ENCODE measurements around the gene CD48. TPM values are rescaled to one million over a fixed set of nuclear protein-coding genes. Genes with fewer than 3 reads are reported as not detected.

The CD48 gene
- polyA plus RNA-seq, 1 of the 3 experiments (the other 2 are of a cell fraction), result not detected

DNA sequence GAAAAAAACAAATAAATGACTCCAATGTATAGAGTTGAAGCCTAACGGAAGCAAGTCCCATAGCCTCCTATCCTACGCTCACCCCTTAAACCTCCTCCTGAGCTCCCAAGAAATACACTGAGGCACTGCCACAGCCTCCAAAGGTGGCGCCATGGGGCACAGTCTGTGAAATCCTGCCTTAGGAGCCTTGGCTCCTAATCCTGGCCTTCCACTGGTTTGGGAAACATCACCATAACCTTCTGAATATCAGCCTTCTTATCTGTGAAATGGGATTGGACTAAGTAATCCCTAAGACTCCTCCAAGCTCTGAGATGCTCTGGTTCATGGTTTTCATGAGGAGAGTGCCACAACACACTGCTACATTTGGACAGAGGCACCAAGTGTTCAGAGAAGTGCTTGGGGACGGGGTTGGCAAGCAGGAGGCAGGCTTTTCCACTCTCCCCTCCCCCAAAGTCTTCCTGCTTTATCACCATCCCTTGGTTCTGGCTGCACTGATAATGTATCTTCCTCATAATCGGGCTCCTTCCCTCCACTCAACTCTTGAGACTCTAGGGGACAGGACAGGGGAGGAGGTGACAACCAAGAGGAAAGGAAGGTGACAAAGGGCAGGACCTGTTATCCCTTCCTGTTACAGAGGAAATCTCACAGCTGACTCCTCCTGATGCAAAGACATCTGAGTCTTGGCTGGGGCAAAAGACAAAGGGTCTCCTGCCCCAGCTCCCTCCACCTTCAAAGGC lies 30.2 kb upstream of the CD48 start:
- no peaks in the 10 kb centered on the region for H3K4me1 ChIP-seq (ENCODE audit: control insufficient read depth in 1 of 2, insufficient read depth in 2 of 2, low read depth in 1 of 2, low read length in 1 of 2)
- POLR2A ChIA-PET, result no interaction called here
- H3K4me3 ChIP-seq (ENCODE audit: low read depth in 2 of 2, low read length in 1 of 2), result no peak overlapping the region
- WGBS (ENCODE audit: low lambda C conversion rate), result 14% methylated on average over 5 of the region's 5 CpGs
- H4K20me1 ChIP-seq (ENCODE audit: insufficient read depth), result no peaks in the 10 kb centered on the region
- H3K27me3 ChIP-seq (ENCODE audit: insufficient read depth), result peaks cover 6% of the 10 kb centered on the region; the same call in 1 of the 2 replicates
- no peaks in the 10 kb centered on the region for H3K36me3 ChIP-seq (replicated peaks in 1 of 2; ENCODE audit: control insufficient read depth in 1 of 2, insufficient read depth in 2 of 2, low read length in 1 of 2)
- H3F3A ChIP-seq (replicated peaks; ENCODE audit: insufficient read depth), result no peaks in the 10 kb centered on the region
- H3K4me2 ChIP-seq, result no peak overlapping the region
- H3K9ac ChIP-seq, result no peak overlapping the region
- H3K27ac ChIP-seq (ENCODE audit: low read depth in 2 of 2, low read length in 1 of 2), result no peak overlapping the region
- CTCF ChIA-PET, result no interaction called here
- H3K79me2 ChIP-seq (ENCODE audit: insufficient read depth), result no peaks in the 10 kb centered on the region
- TF ChIP-seq TAF1 (IDR thresholded peaks at IDR 0.05; ENCODE audit: borderline replicate concordance, low read depth, low read length), result no peak
- no peaks in the 10 kb centered on the region for H3K9me3 ChIP-seq
- no peak for DNase-seq
- no peak overlapping the region for H2AFZ ChIP-seq (ENCODE audit: low read depth)
- no peaks in the 10 kb centered on the region for H3K9me2 ChIP-seq

- WGBS (ENCODE audit: low lambda C conversion rate), result 17% methylated on average over 4 of the region's 4 CpGs
- Histone ChIP-seq H3K9ac (no peak overlapping the region), H3K4me2 (no peak overlapping the region), H3K4me1 (ENCODE audit: control insufficient read depth in 1 of 2, insufficient read depth in 2 of 2, low read depth in 1 of 2, low read length in 1 of 2) (no peaks in the 10 kb centered on the region), H3K79me2 (ENCODE audit: insufficient read depth) (no peaks in the 10 kb centered on the region), H3F3A (replicated peaks; ENCODE audit: insufficient read depth) (no peaks in the 10 kb centered on the region), H3K4me3 (ENCODE audit: low read depth in 2 of 2, low read length in 1 of 2) (no peak overlapping the region), H3K27ac (ENCODE audit: low read depth in 2 of 2, low read length in 1 of 2) (no peak overlapping the region), H3K9me3 (no peaks in the 10 kb centered on the region), H3K9me2 (no peaks in the 10 kb centered on the region), H3K27me3 (ENCODE audit: insufficient read depth) (peaks cover 6% of the 10 kb centered on the region; the same call in 1 of the 2 replicates), H3K36me3 (replicated peaks in 1 of 2; ENCODE audit: control insufficient read depth in 1 of 2, insufficient read depth in 2 of 2, low read length in 1 of 2) (no peaks in the 10 kb centered on the region), H2AFZ (ENCODE audit: low read depth) (no peak overlapping the region), H4K20me1 (ENCODE audit: insufficient read depth) (no peaks in the 10 kb centered on the region)
- ChIA-PET CTCF (no interaction called here), POLR2A (no interaction called here)
- TF ChIP-seq FOSL2 (IDR thresholded peaks at IDR 0.05; ENCODE audit: borderline replicate concordance, low read depth) (no peak), YY1 (IDR thresholded peaks at IDR 0.05; ENCODE audit: low read depth) (no peak), ELF1 (IDR thresholded peaks at IDR 0.05) (no peak), FOXJ3 (CRISPR knock-in tag; IDR thresholded peaks at IDR 0.05) (no peak), SMC3 (IDR thresholded peaks at IDR 0.05; ENCODE audit: low read depth, low read length) (no peak), TEAD4 (IDR thresholded peaks at IDR 0.05; ENCODE audit: borderline replicate concordance, insufficient read depth) (no peak), GATA2 (CRISPR knock-in tag; IDR thresholded peaks at IDR 0.05) (no peak), CHD2 (IDR thresholded peaks at IDR 0.05; ENCODE audit: low read length, partially characterized antibody) (no peak), RXRA (IDR thresholded peaks at IDR 0.05; ENCODE audit: borderline replicate concordance, low read depth) (no peak), MXI1 (IDR thresholded peaks at IDR 0.05; ENCODE audit: low read depth, low read length) (no peak), RAD21 (IDR thresholded peaks at IDR 0.05; ENCODE audit: low read length) (no peak), TCF12 (IDR thresholded peaks at IDR 0.05) (no peak), RCOR1 (IDR thresholded peaks at IDR 0.05; ENCODE audit: low read length) (no peak), NRF1 (IDR thresholded peaks at IDR 0.05; ENCODE audit: low read depth, low read length) (no peak), JUND (IDR thresholded peaks at IDR 0.05) (no peak), TAF1 (IDR thresholded peaks at IDR 0.05; ENCODE audit: borderline replicate concordance, low read depth, low read length) (no peak), GABPA (IDR thresholded peaks at IDR 0.05; ENCODE audit: low read depth) (no peak)
- TF ChIP-seq, protein P1, sequence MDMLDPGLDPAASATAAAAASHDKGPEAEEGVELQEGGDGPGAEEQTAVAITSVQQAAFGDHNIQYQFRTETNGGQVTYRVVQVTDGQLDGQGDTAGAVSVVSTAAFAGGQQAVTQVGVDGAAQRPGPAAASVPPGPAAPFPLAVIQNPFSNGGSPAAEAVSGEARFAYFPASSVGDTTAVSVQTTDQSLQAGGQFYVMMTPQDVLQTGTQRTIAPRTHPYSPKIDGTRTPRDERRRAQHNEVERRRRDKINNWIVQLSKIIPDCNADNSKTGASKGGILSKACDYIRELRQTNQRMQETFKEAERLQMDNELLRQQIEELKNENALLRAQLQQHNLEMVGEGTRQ (IDR thresholded peaks at IDR 0.05; ENCODE audit: borderline replicate concordance, low read depth, low read length), result no peak
- TF ChIP-seq, protein P2, sequence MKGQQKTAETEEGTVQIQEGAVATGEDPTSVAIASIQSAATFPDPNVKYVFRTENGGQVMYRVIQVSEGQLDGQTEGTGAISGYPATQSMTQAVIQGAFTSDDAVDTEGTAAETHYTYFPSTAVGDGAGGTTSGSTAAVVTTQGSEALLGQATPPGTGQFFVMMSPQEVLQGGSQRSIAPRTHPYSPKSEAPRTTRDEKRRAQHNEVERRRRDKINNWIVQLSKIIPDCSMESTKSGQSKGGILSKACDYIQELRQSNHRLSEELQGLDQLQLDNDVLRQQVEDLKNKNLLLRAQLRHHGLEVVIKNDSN (IDR thresholded peaks at IDR 0.05; ENCODE audit: borderline replicate concordance, low read depth), result no peak
- TF ChIP-seq, protein P3, sequence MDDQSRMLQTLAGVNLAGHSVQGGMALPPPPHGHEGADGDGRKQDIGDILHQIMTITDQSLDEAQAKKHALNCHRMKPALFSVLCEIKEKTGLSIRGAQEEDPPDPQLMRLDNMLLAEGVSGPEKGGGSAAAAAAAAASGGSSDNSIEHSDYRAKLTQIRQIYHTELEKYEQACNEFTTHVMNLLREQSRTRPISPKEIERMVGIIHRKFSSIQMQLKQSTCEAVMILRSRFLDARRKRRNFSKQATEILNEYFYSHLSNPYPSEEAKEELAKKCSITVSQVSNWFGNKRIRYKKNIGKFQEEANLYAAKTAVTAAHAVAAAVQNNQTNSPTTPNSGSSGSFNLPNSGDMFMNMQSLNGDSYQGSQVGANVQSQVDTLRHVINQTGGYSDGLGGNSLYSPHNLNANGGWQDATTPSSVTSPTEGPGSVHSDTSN (IDR thresholded peaks at IDR 0.05), result no peak
- DNase-seq, result no peak
Measured at GRCh38 chr1:160741092-160741501, 29.5 kb upstream of the CD48 start.
